ENCODE measurements around the gene GIT1. TPM values are rescaled to one million over a fixed set of nuclear protein-coding genes. Genes with fewer than 3 reads are reported as not detected.
A peak's percentile ranks its signal among the peaks of the same experiment; 100 is the strongest.

The GIT1 gene
- total and polyA plus RNA-seq, 4 experiments from 2014 or later: 4.2 to 82.8 (median 51.9) TPM

GRCh38 chr17:29576214-29577000, 13.0 kb downstream of the GIT1 start:
- no peaks in the 10 kb centered on the region for H3K27me3 Mint-ChIP-seq
- Histone ChIP-seq H3K4me1 (ENCODE audit: insufficient read depth, low read length) (peaks cover 5% of the 10 kb centered on the region), H3K4me3 (ENCODE audit: low read length in 2 of 2) (no peak overlapping the region), H3K36me3 (ENCODE audit: insufficient read depth, low read length) (peaks cover 36% of the 10 kb centered on the region), H3K27me3 (ENCODE audit: insufficient read depth, low read length) (no peaks in the 10 kb centered on the region), H3K9me3 (ENCODE audit: control insufficient read depth in 1 of 2, low read length in 2 of 2) (no peaks in the 10 kb centered on the region), H3K27ac (ENCODE audit: low read depth, low read length) (no peak overlapping the region)
- H3K27ac Mint-ChIP-seq: no peak overlapping the region
- H3K4me3 Mint-ChIP-seq: no peak overlapping the region
- ChIA-PET POLR2A (ENCODE audit: partially characterized antibody) (interaction anchor here (0.8 to 12.9 kb wide), 5 partner anchors 9 to 40 kb away, joined by 3 to 127 read pairs (median 21); partner anchors contain the start of genes ABHD15, ANKRD13B and TP53I13), CTCF (ENCODE audit: partially characterized antibody) (interaction anchor here (0.9 to 28.5 kb wide), 5 partner anchors 10 to 207 kb away, joined by 3 to 523 read pairs (median 10); partner anchors contain the start of genes ANKRD13B and CORO6)
- intact Hi-C loops (cut with micrococcal nuclease): loop anchor here (10.0 kb wide), 1 partner anchor 202 kb away; no protein-coding TSS in a partner anchor
- H3K4me1 Mint-ChIP-seq: peaks cover 3 to 13% (median 9%) of the 10 kb centered on the region in 4 donors
- H3K9me3 Mint-ChIP-seq: no peaks in the 10 kb centered on the region
- no peak for DNase-seq
- H3K36me3 Mint-ChIP-seq: peaks cover 12 to 46% of the 10 kb centered on the region in 2 donors

- H3K9me3 ChIP-seq (ENCODE audit: control insufficient read depth in 1 of 2, low read length in 2 of 2): no peaks in the 10 kb centered on the region
- POLR2A ChIA-PET (ENCODE audit: partially characterized antibody): interaction anchor here (0.8 to 12.9 kb wide), 5 partner anchors 9 to 41 kb away, joined by 3 to 127 read pairs (median 6); partner anchors contain the start of genes ABHD15, ANKRD13B and TP53I13
- H3K27me3 ChIP-seq (ENCODE audit: insufficient read depth, low read length): no peaks in the 10 kb centered on the region
- CTCF ChIA-PET (ENCODE audit: partially characterized antibody): interaction anchor here (0.9 to 28.5 kb wide), 4 partner anchors 16 to 206 kb away, joined by 3 to 523 read pairs (median 7); partner anchors contain the start of gene CORO6
- no peaks in the 10 kb centered on the region for H3K27me3 Mint-ChIP-seq
- peaks cover 3% of the 10 kb centered on the region for H3K4me1 ChIP-seq (ENCODE audit: insufficient read depth, low read length)
- no peak overlapping the region for H3K27ac Mint-ChIP-seq
- no peak overlapping the region for H3K4me3 ChIP-seq (ENCODE audit: low read length in 2 of 2)
- no peak overlapping the region for H3K4me3 Mint-ChIP-seq
- H3K27ac ChIP-seq (ENCODE audit: low read depth, low read length): no peak overlapping the region
- intact Hi-C loops (cut with micrococcal nuclease): loop anchor here (10.0 kb wide), 1 partner anchor 201 kb away; no protein-coding TSS in a partner anchor
- H3K36me3 Mint-ChIP-seq: peaks cover 12 to 46% of the 10 kb centered on the region in 2 donors
- no peak for DNase-seq
- H3K9me3 Mint-ChIP-seq: no peaks in the 10 kb centered on the region
- peaks cover 36% of the 10 kb centered on the region for H3K36me3 ChIP-seq (ENCODE audit: insufficient read depth, low read length)
- H3K4me1 Mint-ChIP-seq: peaks cover 7 to 20% (median 12%) of the 10 kb centered on the region in 4 donors
Observed at GRCh38 chr17:29575511-29576213, 13.8 kb downstream of the GIT1 start.

GRCh38 chr17:29574732-29575510, 14.5 kb downstream of the GIT1 start:
- H3K9me3 ChIP-seq (ENCODE audit: control insufficient read depth in 1 of 2, low read length in 2 of 2): no peaks in the 10 kb centered on the region
- H3K4me3 ChIP-seq (ENCODE audit: low read length in 2 of 2): no peak overlapping the region
- Mint-ChIP-seq H3K4me3 (no peak overlapping the region), H3K27ac (peak overlapping the region in 3 of 7 donors; percentile 22 to 78 (median 41)), H3K4me1 (peaks cover 3 to 16% (median 9%) of the 10 kb centered on the region in 4 donors), H3K9me3 (no peaks in the 10 kb centered on the region), H3K27me3 (no peaks in the 10 kb centered on the region), H3K36me3 (peaks cover 5 to 41% of the 10 kb centered on the region in 2 donors)
- H3K27me3 ChIP-seq (ENCODE audit: insufficient read depth, low read length): no peaks in the 10 kb centered on the region
- DNase-seq: no peak
- H3K4me1 ChIP-seq (ENCODE audit: insufficient read depth, low read length): no peaks in the 10 kb centered on the region
- H3K36me3 ChIP-seq (ENCODE audit: insufficient read depth, low read length): peaks cover 36% of the 10 kb centered on the region
- ChIA-PET POLR2A (ENCODE audit: partially characterized antibody) (interaction anchor here (1.0 to 12.9 kb wide), 5 partner anchors 8 to 205 kb away, joined by 3 to 127 read pairs (median 13); partner anchors contain the start of genes ABHD15, ANKRD13B and TP53I13), CTCF (ENCODE audit: partially characterized antibody) (interaction anchor here (1.4 to 28.5 kb wide), 3 partner anchors 17 to 205 kb away, joined by 4 to 523 read pairs (median 10); partner anchors contain the start of gene CORO6)
- H3K27ac ChIP-seq (ENCODE audit: low read depth, low read length): no peak overlapping the region
- intact Hi-C loops (cut with micrococcal nuclease): loop anchor here (10.0 kb wide), 1 partner anchor 200 kb away; no protein-coding TSS in a partner anchor

- ChIA-PET POLR2A (ENCODE audit: partially characterized antibody) (interaction anchor here (1.0 to 12.9 kb wide), 7 partner anchors 7 to 204 kb away, joined by 3 to 127 read pairs (median 13); partner anchors contain the start of genes ABHD15, ANKRD13B and TP53I13), CTCF (ENCODE audit: partially characterized antibody) (interaction anchor here (1.4 to 28.5 kb wide), 7 partner anchors 17 to 205 kb away, joined by 3 to 523 read pairs (median 10); partner anchors contain the start of gene CORO6)
- Mint-ChIP-seq H3K9me3 (no peaks in the 10 kb centered on the region), H3K36me3 (peaks cover under 1 to 37% of the 10 kb centered on the region in 2 donors), H3K4me3 (no peak overlapping the region), H3K27ac (peak overlapping the region in 2 of 7 donors; percentile 22 to 41), H3K27me3 (no peaks in the 10 kb centered on the region), H3K4me1 (peaks cover 9 to 21% (median 13%) of the 10 kb centered on the region in 4 donors)
- intact Hi-C loops (cut with micrococcal nuclease): loop anchor here (10.0 kb wide), 1 partner anchor 199 kb away; no protein-coding TSS in a partner anchor
- H3K4me3 ChIP-seq (ENCODE audit: low read length in 2 of 2): no peak overlapping the region
- no peaks in the 10 kb centered on the region for H3K9me3 ChIP-seq (ENCODE audit: control insufficient read depth in 1 of 2, low read length in 2 of 2)
- H3K36me3 ChIP-seq (ENCODE audit: insufficient read depth, low read length): peaks cover 36% of the 10 kb centered on the region
- DNase-seq: no peak
- H3K27ac ChIP-seq (ENCODE audit: low read depth, low read length): no peak overlapping the region
- H3K27me3 ChIP-seq (ENCODE audit: insufficient read depth, low read length): no peaks in the 10 kb centered on the region
- peaks cover 6% of the 10 kb centered on the region for H3K4me1 ChIP-seq (ENCODE audit: insufficient read depth, low read length)
Observed at GRCh38 chr17:29573871-29574731, 15.3 kb downstream of the GIT1 start.

GRCh38 chr17:29573558-29573869, 15.9 kb downstream of the GIT1 start:
- H3K9me3 ChIP-seq (ENCODE audit: control insufficient read depth in 1 of 2, low read length in 2 of 2): no peaks in the 10 kb centered on the region
- Mint-ChIP-seq H3K36me3 (peaks cover 0 to 34% of the 10 kb centered on the region in 2 donors), H3K27me3 (no peaks in the 10 kb centered on the region), H3K4me3 (no peak overlapping the region), H3K9me3 (no peaks in the 10 kb centered on the region), H3K4me1 (peaks cover 10 to 22% (median 14%) of the 10 kb centered on the region in 4 donors), H3K27ac (peak overlapping the region in 2 of 7 donors; percentile 41 to 61)
- H3K36me3 ChIP-seq (ENCODE audit: insufficient read depth, low read length): peaks cover 32% of the 10 kb centered on the region
- DNase-seq: no peak
- H3K4me1 ChIP-seq (ENCODE audit: insufficient read depth, low read length): peaks cover 9% of the 10 kb centered on the region
- CTCF ChIA-PET (ENCODE audit: partially characterized antibody): interaction anchor here (1.2 to 28.5 kb wide), 8 partner anchors 10 to 203 kb away, joined by 3 to 523 read pairs (median 8); partner anchors contain the start of gene CORO6
- no peak overlapping the region for H3K4me3 ChIP-seq (ENCODE audit: low read length in 2 of 2)
- no peak overlapping the region for H3K27ac ChIP-seq (ENCODE audit: low read depth, low read length)
- POLR2A ChIA-PET (ENCODE audit: partially characterized antibody): interaction anchor here (1.4 to 10.2 kb wide), 5 partner anchors 11 to 204 kb away, joined by 4 to 119 read pairs (median 13); partner anchors contain the start of gene GIT1
- intact Hi-C loops (cut with micrococcal nuclease): loop anchor here (10.0 kb wide), 1 partner anchor 199 kb away; no protein-coding TSS in a partner anchor
- H3K27me3 ChIP-seq (ENCODE audit: insufficient read depth, low read length): no peaks in the 10 kb centered on the region

Data from CD4-positive, alpha-beta memory T cell (primary cell).